ENCODE results near the gene SETD9.

The SETD9 gene

DNA sequence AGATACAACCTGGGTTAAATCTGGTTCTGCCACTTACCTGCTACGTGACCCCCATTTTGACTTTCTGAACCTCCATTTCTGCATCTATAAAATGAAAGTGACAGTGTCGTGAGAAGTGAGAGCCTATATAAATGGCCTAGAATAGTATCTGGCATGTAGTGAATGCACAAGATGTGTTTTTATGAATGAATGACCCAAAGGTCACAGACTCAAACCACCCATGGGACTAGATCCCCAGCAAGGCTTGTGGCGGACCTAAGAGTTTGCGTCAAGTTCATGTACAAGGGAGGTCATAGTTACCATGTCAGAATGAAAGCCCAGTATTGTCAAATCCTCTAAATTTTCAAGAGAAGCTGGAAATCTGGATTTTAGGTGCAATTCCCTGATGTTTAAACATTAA is 11.2 kb upstream of the SETD9 start:
- Histone ChIP-seq H4K20me1 (ENCODE audit: insufficient read depth, low read length, poor library complexity, severe bottlenecking) (no peaks in the 10 kb centered on the region), H3K9me2 (replicated peaks; ENCODE audit: low read depth, low read length) (no peaks in the 10 kb centered on the region), H3F3A (ENCODE audit: low read depth) (no peaks in the 10 kb centered on the region), H2AFZ (ENCODE audit: low read length) (no peak overlapping the region), H3K36me3 (ENCODE audit: insufficient read depth, low read length) (peaks cover 23% of the 10 kb centered on the region; the same call in 1 of the 2 replicates), H3K4me2 (ENCODE audit: low read depth, low read length, poor library complexity, severe bottlenecking) (no peak overlapping the region), H3K27me3 (ENCODE audit: insufficient read depth, low read length, poor library complexity, severe bottlenecking) (no peaks in the 10 kb centered on the region), H3K79me2 (ENCODE audit: insufficient read depth, low read length) (no peaks in the 10 kb centered on the region), H3K4me1 (ENCODE audit: insufficient read depth, low read length, poor library complexity, severe bottlenecking) (no peaks in the 10 kb centered on the region), H3K9ac (ENCODE audit: low read depth, low read length, poor library complexity, severe bottlenecking) (no peak overlapping the region), H3K9me3 (ENCODE audit: insufficient read depth, low read depth, low read length) (no peaks in the 10 kb centered on the region), H3K4me3 (ENCODE audit: low read length, poor library complexity, severe bottlenecking) (no peak overlapping the region)
- TF ChIP-seq, protein P1, sequence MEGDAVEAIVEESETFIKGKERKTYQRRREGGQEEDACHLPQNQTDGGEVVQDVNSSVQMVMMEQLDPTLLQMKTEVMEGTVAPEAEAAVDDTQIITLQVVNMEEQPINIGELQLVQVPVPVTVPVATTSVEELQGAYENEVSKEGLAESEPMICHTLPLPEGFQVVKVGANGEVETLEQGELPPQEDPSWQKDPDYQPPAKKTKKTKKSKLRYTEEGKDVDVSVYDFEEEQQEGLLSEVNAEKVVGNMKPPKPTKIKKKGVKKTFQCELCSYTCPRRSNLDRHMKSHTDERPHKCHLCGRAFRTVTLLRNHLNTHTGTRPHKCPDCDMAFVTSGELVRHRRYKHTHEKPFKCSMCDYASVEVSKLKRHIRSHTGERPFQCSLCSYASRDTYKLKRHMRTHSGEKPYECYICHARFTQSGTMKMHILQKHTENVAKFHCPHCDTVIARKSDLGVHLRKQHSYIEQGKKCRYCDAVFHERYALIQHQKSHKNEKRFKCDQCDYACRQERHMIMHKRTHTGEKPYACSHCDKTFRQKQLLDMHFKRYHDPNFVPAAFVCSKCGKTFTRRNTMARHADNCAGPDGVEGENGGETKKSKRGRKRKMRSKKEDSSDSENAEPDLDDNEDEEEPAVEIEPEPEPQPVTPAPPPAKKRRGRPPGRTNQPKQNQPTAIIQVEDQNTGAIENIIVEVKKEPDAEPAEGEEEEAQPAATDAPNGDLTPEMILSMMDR (conservative IDR thresholded peaks at IDR 0.05; ENCODE audit: low read length) = no peak
- TF ChIP-seq EZH2phosphoT487 (IDR thresholded peaks at IDR 0.05; ENCODE audit: borderline replicate concordance) = no peak

DNA sequence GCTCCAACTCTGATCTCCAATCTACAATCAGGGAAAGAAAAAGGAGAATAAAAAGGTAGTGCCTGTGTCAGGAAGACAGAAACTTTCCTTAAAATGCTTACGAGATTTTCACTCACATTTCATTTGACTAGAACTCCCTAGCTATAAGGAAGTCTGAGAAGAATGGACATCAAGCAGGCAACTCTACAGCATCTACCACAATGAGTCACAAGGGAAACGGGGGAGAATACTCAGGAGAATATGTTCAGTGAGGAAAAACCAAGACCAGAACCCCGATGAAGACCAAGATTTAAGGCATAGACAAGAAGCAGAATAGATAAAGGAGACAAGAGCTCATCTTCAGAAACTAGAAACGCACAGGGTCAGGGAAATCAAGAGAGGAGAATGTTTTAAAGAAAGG is 9.0 kb upstream of the SETD9 start:
- H3K4me2 ChIP-seq (ENCODE audit: low read depth, low read length, poor library complexity, severe bottlenecking) = peak overlapping the region; percentile 17
- no peak overlapping the region for H3K4me3 ChIP-seq (ENCODE audit: low read length, poor library complexity, severe bottlenecking)

DNA sequence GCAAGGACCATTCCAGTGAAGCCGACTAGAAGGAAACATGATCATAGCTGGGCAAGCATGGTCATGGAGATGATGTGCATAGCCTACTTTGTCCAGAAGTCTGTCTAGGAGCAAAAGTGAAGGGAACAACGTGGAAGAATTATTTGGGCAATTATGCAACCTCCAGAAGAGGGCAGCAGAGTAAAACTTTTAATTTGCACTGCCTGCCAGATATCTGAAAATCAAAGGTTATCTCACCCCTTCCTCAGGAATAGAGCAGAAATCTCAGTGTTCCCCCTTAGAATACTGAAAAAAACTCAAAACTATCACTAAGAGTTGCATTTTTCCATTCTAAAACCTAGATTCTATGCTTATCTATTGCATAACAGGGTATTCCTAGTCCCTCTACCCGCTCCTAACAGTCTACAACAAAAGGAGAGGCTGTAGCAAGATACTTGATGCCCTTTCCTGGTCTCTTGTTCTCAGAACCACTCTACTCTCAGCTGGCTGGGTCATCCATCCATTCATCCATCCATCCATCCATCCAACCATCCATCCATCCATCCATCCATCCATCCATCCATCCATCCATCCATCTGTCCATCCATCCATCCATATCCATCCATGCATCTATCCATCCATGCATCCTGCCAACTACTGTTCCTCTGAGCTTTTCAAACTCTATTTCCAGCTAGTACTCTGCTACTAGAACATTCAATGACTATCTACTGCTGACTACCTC is 8.4 kb upstream of the SETD9 start:
- no peaks in the 10 kb centered on the region for H3K4me1 ChIP-seq (ENCODE audit: insufficient read depth, low read length, poor library complexity, severe bottlenecking)
- no peaks in the 10 kb centered on the region for H4K20me1 ChIP-seq (ENCODE audit: insufficient read depth, low read length, poor library complexity, severe bottlenecking)
- no peak for TF ChIP-seq EZH2phosphoT487 (IDR thresholded peaks at IDR 0.05; ENCODE audit: borderline replicate concordance)
- TF ChIP-seq, protein P1 (conservative IDR thresholded peaks at IDR 0.05; ENCODE audit: low read length) = peak; percentile 85
- no peaks in the 10 kb centered on the region for H3K36me3 ChIP-seq (ENCODE audit: insufficient read depth, low read length)
- H3F3A ChIP-seq (ENCODE audit: low read depth) = no peaks in the 10 kb centered on the region
- no peaks in the 10 kb centered on the region for H3K79me2 ChIP-seq (ENCODE audit: insufficient read depth, low read length)
- H3K9me3 ChIP-seq (ENCODE audit: insufficient read depth, low read depth, low read length) = no peaks in the 10 kb centered on the region
- no peak overlapping the region for H3K9ac ChIP-seq (ENCODE audit: low read depth, low read length, poor library complexity, severe bottlenecking)
- H3K9me2 ChIP-seq (replicated peaks; ENCODE audit: low read depth, low read length) = no peaks in the 10 kb centered on the region
- no peak overlapping the region for H2AFZ ChIP-seq (ENCODE audit: low read length)
- H3K4me2 ChIP-seq (ENCODE audit: low read depth, low read length, poor library complexity, severe bottlenecking) = peak overlapping the region; percentile 17
- no peak overlapping the region for H3K4me3 ChIP-seq (ENCODE audit: low read length, poor library complexity, severe bottlenecking)
- no peaks in the 10 kb centered on the region for H3K27me3 ChIP-seq (ENCODE audit: insufficient read depth, low read length, poor library complexity, severe bottlenecking)

More for the DNA sequence above, 9.0 kb upstream of the SETD9 start:
- Histone ChIP-seq H4K20me1 (ENCODE audit: insufficient read depth, low read length, poor library complexity, severe bottlenecking) (no peaks in the 10 kb centered on the region), H3K9ac (ENCODE audit: low read depth, low read length, poor library complexity, severe bottlenecking) (no peak overlapping the region), H3K4me1 (ENCODE audit: insufficient read depth, low read length, poor library complexity, severe bottlenecking) (no peaks in the 10 kb centered on the region), H2AFZ (ENCODE audit: low read length) (no peak overlapping the region), H3K9me3 (ENCODE audit: insufficient read depth, low read depth, low read length) (no peaks in the 10 kb centered on the region), H3K9me2 (replicated peaks; ENCODE audit: low read depth, low read length) (no peaks in the 10 kb centered on the region), H3F3A (ENCODE audit: low read depth) (no peaks in the 10 kb centered on the region), H3K79me2 (ENCODE audit: insufficient read depth, low read length) (no peaks in the 10 kb centered on the region), H3K36me3 (ENCODE audit: insufficient read depth, low read length) (peaks cover 3% of the 10 kb centered on the region; the same call in 1 of the 2 replicates), H3K27me3 (ENCODE audit: insufficient read depth, low read length, poor library complexity, severe bottlenecking) (no peaks in the 10 kb centered on the region)
- TF ChIP-seq, protein P1 (conservative IDR thresholded peaks at IDR 0.05; ENCODE audit: low read length) = no peak
- TF ChIP-seq EZH2phosphoT487 (IDR thresholded peaks at IDR 0.05; ENCODE audit: borderline replicate concordance) = no peak

Data from Loucy (cell line).